IMR-90 (cell line): ENCODE measurements around the gene ADAM33. TPM values are rescaled to one million over a fixed set of nuclear protein-coding genes. Genes with fewer than 3 reads are reported as not detected.

ENCODE experiments used
- ATAC-seq: fragments of 200-7000 bp; cut with Tn5 transposase; 2 replicates; pipeline ENCODE4 v1.9.1; 2020; ENCODE audit warnings: low read depth, mild to moderate bottlenecking, moderate library complexity
- BruUV-seq: library from RNA; stranded (reverse); fragments of 400-500 nt; replicated peaks from 2 replicates; lab custom pipeline; 2021; lab: Mats Ljungman, UMichigan
- CTCF ChIA-PET: fragments of 300-600 bp; formaldehyde crosslinking; extraction: SDS; loops from one replicate; lab custom pipeline; 2021; ENCODE audit warnings: antibody characterized with exemption; lab: Yijun Ruan, JAX
- POLR2A ChIA-PET: fragments of 300-600 bp; sonication (Branson Sonifier 250); formaldehyde crosslinking; loops from one replicate; lab custom pipeline; 2022; ENCODE audit warnings: antibody characterized with exemption; ENCODE audit not compliant: unreplicated experiment; lab: Charles Lee
- DNase-seq: peaks from one replicate; pipeline ENCODE4 v3.0.0; 2013
- H2AFZ ChIP-seq: replicated peaks from 2 replicates; pipeline ENCODE3; 2013; ENCODE audit warnings: low read length, mild to moderate bottlenecking; ENCODE audit not compliant: poor library complexity
- H2AK5ac ChIP-seq: 2 replicates; pipeline ENCODE4 v1.6.1; 2013; ENCODE audit warnings: low read depth, low read length, inconsistent platforms
- H2AK9ac ChIP-seq: replicated peaks from 2 replicates; pipeline ENCODE3; 2013; ENCODE audit warnings: mild to moderate bottlenecking, low read depth, low read length, moderate library complexity; ENCODE audit not compliant: poor library complexity
- H2BK120ac ChIP-seq: 2 replicates; pipeline ENCODE4 v1.6.1; 2013; ENCODE audit warnings: low read depth, low read length, inconsistent platforms
- H2BK15ac ChIP-seq: 3 replicates; pipeline ENCODE4 v1.6.1; 2013; ENCODE audit warnings: low read depth, low read length, inconsistent platforms
- H2BK20ac ChIP-seq: 2 replicates; pipeline ENCODE4 v1.6.1; 2013; ENCODE audit warnings: low read depth, mild to moderate bottlenecking, inconsistent platforms, low read length, moderate library complexity
- H2BK5ac ChIP-seq: 2 replicates; pipeline ENCODE4 v1.6.1; 2013; ENCODE audit warnings: mild to moderate bottlenecking, low read depth, low read length, inconsistent platforms; ENCODE audit not compliant: poor library complexity, severe bottlenecking
- H3K14ac ChIP-seq: replicated peaks from 2 replicates; pipeline ENCODE4 v1.6.1; 2013; ENCODE audit warnings: low read depth, low read length, inconsistent platforms
- H3K18ac ChIP-seq: 2 replicates; pipeline ENCODE4 v1.6.1; 2013; ENCODE audit warnings: low read depth, low read length, control low read depth
- H3K23ac ChIP-seq: 2 replicates; pipeline ENCODE4 v1.6.1; 2013; ENCODE audit warnings: low read depth, low read length, inconsistent platforms
- H3K27ac ChIP-seq: 2 replicates; pipeline ENCODE4 v1.5.1; 2013; ENCODE audit warnings: mild to moderate bottlenecking, control low read depth, low read length; ENCODE audit not compliant: insufficient read depth
- H3K27me3 ChIP-seq: 2 replicates; pipeline ENCODE4 v1.6.1; 2013; ENCODE audit warnings: low read length; ENCODE audit not compliant: control insufficient read depth, insufficient read depth
- H3K36me3 ChIP-seq: 2 replicates; pipeline ENCODE4 v1.6.1; 2013; ENCODE audit warnings: low read length, mixed read lengths; ENCODE audit not compliant: control insufficient read depth, insufficient read depth
- H3K4ac ChIP-seq: 2 replicates; pipeline ENCODE4 v1.6.1; 2013; ENCODE audit warnings: low read depth, low read length, inconsistent platforms
- H3K4me1 ChIP-seq: 2 replicates; pipeline ENCODE4 v1.6.1; 2013; ENCODE audit warnings: low read length, mixed read lengths; ENCODE audit not compliant: control insufficient read depth, insufficient read depth
- H3K4me2 ChIP-seq: 2 replicates; pipeline ENCODE4 v1.6.1; 2013; ENCODE audit warnings: low read depth, mild to moderate bottlenecking, control low read depth, low read length, moderate library complexity
- H3K4me3 ChIP-seq: 2 replicates; pipeline ENCODE4 v1.5.1; 2013; ENCODE audit warnings: low read depth, mild to moderate bottlenecking, control low read depth, low read length, moderate library complexity; ENCODE audit not compliant: insufficient read depth
- H3K56ac ChIP-seq: 2 replicates; pipeline ENCODE4 v1.6.1; 2013; ENCODE audit warnings: low read length, inconsistent platforms; ENCODE audit not compliant: insufficient read depth; ENCODE audit errors: extremely low read depth
- H3K79me1 ChIP-seq, 2 experiments: 2 replicates each; pipeline ENCODE4 v1.6.1; 2013; ENCODE audit warnings: low read length in 2 of 2, inconsistent platforms in 1 of 2, low read depth in 1 of 2
- H3K9ac ChIP-seq: 2 replicates; pipeline ENCODE4 v1.6.1; 2013; ENCODE audit warnings: low read depth, low read length, control low read depth
- H3K9me1 ChIP-seq: 2 replicates; pipeline ENCODE4 v1.6.1; 2013; ENCODE audit warnings: low read length, inconsistent platforms; ENCODE audit not compliant: insufficient read depth
- H3K9me3 ChIP-seq: 2 replicates; pipeline ENCODE4 v1.6.1; 2013; ENCODE audit warnings: low read length; ENCODE audit not compliant: control insufficient read depth, insufficient read depth
- H4K20me1 ChIP-seq: 2 replicates; pipeline ENCODE4 v1.6.1; 2013; ENCODE audit warnings: low read length, inconsistent platforms; ENCODE audit not compliant: insufficient read depth
- H4K5ac ChIP-seq: 2 replicates; pipeline ENCODE4 v1.6.1; 2013; ENCODE audit warnings: mild to moderate bottlenecking, low read depth, low read length, control low read depth
- H4K8ac ChIP-seq, 2 experiments: 2 replicates each; pipeline ENCODE4 v1.6.1; 2013; ENCODE audit warnings: low read depth in 2 of 2, low read length in 2 of 2, control low read depth in 1 of 2, inconsistent platforms in 1 of 2
- H4K91ac ChIP-seq: 2 replicates; pipeline ENCODE4 v1.6.1; 2013; ENCODE audit warnings: low read depth, low read length, inconsistent platforms; ENCODE audit not compliant: insufficient read depth
- BHLHE40 ChIP-seq: fragments of 150-350 bp; IDR thresholded peaks from 2 replicates; pipeline ENCODE4 v1.6.1; 2016; ENCODE audit warnings: mild to moderate bottlenecking, low read depth, low read length
- CTCF ChIP-seq: conservative IDR thresholded peaks from 2 replicates; pipeline ENCODE4 v1.5.1; 2012; ENCODE audit warnings: mild to moderate bottlenecking, low read depth, low read length, improper control_type of control experiment
- ELK1 ChIP-seq: fragments of 150-350 bp; IDR thresholded peaks from 2 replicates; pipeline ENCODE4 v1.6.1; 2016; ENCODE audit warnings: low read depth, mild to moderate bottlenecking, low read length, moderate library complexity, borderline replicate concordance
- MAFK ChIP-seq: IDR thresholded peaks from 2 replicates; pipeline ENCODE4 v1.6.1; 2012; ENCODE audit warnings: low read depth, low read length, improper control_type of control experiment
- MAZ ChIP-seq: IDR thresholded peaks from 2 replicates; pipeline ENCODE4 v1.6.1; 2012; ENCODE audit warnings: low read depth, mild to moderate bottlenecking, low read length, improper control_type of control experiment, moderate library complexity, borderline replicate concordance
- MXI1 ChIP-seq: IDR thresholded peaks from 2 replicates; pipeline ENCODE4 v1.6.1; 2012; ENCODE audit warnings: low read depth, mild to moderate bottlenecking, low read length, moderate library complexity, borderline replicate concordance
- NFE2L2 ChIP-seq: fragments of 150-350 bp; IDR thresholded peaks from 2 replicates; pipeline ENCODE4 v1.6.1; 2016; ENCODE audit warnings: low read depth, mild to moderate bottlenecking, low read length
- POLR2A ChIP-seq: IDR thresholded peaks from 2 replicates; pipeline ENCODE4 v1.6.1; 2012; ENCODE audit warnings: mild to moderate bottlenecking, low read depth, low read length
- RAD21 ChIP-seq: IDR thresholded peaks from 2 replicates; pipeline ENCODE4 v1.6.1; 2012; ENCODE audit warnings: low read length, improper control_type of control experiment
- RCOR1 ChIP-seq: IDR thresholded peaks from 2 replicates; pipeline ENCODE4 v1.6.1; 2012; ENCODE audit warnings: mild to moderate bottlenecking, low read length, improper control_type of control experiment; ENCODE audit not compliant: insufficient replicate concordance
- RFX5 ChIP-seq: IDR thresholded peaks from 2 replicates; pipeline ENCODE4 v1.8.0; 2012; ENCODE audit warnings: low read depth, mild to moderate bottlenecking, low read length, moderate library complexity
- SMC3 ChIP-seq: fragments of 150-350 bp; IDR thresholded peaks from 2 replicates; pipeline ENCODE4 v1.6.1; 2016; ENCODE audit warnings: low read depth, mild to moderate bottlenecking, antibody characterized with exemption, low read length, moderate library complexity
- USF2 ChIP-seq: fragments of 150-350 bp; IDR thresholded peaks from 2 replicates; pipeline ENCODE4 v1.6.1; 2017; ENCODE audit warnings: mild to moderate bottlenecking, antibody characterized with exemption, low read length, low read depth
- WGBS, 2 experiments: methylation state at CpG; one replicate each; pipeline versions ENCODE4 v1.1.5 to v1.1.7; 2013; ENCODE audit warnings: missing lambda C conversion rate in 2 of 2; ENCODE audit not compliant: insufficient read length in 1 of 2; ENCODE audit errors: extremely low coverage in 2 of 2; 5-methylcytosine and 5-hydroxymethylcytosine counted together
- dilution Hi-C: fragments of 300-500 bp; cut with HindIII; formaldehyde crosslinking; loops from one replicate; pipeline ENCODE4 v1.14.3; 2018; ENCODE audit warnings: low sequenced_read_pairs; ENCODE audit not compliant: unreplicated experiment
- in situ Hi-C: fragments of 300-500 bp; cut with MboI; formaldehyde crosslinking; loops from 3 replicates; pipeline ENCODE4 v1.14.3; 2019; ENCODE audit warnings: low sequenced_read_pairs, inconsistent platforms, mixed read lengths
- intact Hi-C: fragments of 100-400 bp; cut with micrococcal nuclease; formaldehyde crosslinking; loops from 2 replicates; pipeline ENCODE4 v1.10.0; 2022
- polyA plus RNA-seq, 3 experiments: library from polyadenylated mRNA; depleted of rRNA; stranded (reverse); fragments of >200 nt; gene quantifications; 2 replicates each; pipeline ENCODE4 v1.2.3, GENCODE V29; 2012; ENCODE audit warnings: low replicate concordance in 1 of 3
- total RNA-seq: library from RNA; depleted of rRNA; stranded (reverse); fragments of >200 nt; gene quantifications from 2 replicates; pipeline ENCODE4 v1.2.3, GENCODE V29; 2012

ADAM33 gene
- total and polyA plus RNA-seq, 2 of the 4 experiments (the other 2 are of a cell fraction): 0.18 to 1.7 TPM

GRCh38 chr20:3646651-3647050 is 35.2 kb downstream of the ADAM33 start:
- no peak overlapping the region for H3K14ac ChIP-seq
- H2BK120ac ChIP-seq: no peak overlapping the region
- no peak overlapping the region for H4K8ac ChIP-seq
- no peak overlapping the region for H2AFZ ChIP-seq
- H3K79me1 ChIP-seq: no peaks in the 10 kb centered on the region
- no peak for DNase-seq
- no peak overlapping the region for H3K27ac ChIP-seq
- H3K27me3 ChIP-seq: no peaks in the 10 kb centered on the region
- peaks cover 22% of the 10 kb centered on the region for H3K36me3 ChIP-seq
- dilution Hi-C loops: no loop called here
- ChIA-PET CTCF (interaction anchor here (0.6 kb wide), 1 partner anchor 117 kb away, joined by 3 read pairs; no protein-coding TSS in a partner anchor), POLR2A (no interaction called here)
- H4K5ac ChIP-seq: no peak overlapping the region
- no peak overlapping the region for H3K18ac ChIP-seq
- H3K9ac ChIP-seq: no peak overlapping the region
- no peak overlapping the region for H2AK5ac ChIP-seq
- H3K56ac ChIP-seq: no peak overlapping the region
- no peak overlapping the region for H2BK20ac ChIP-seq
- no peak overlapping the region for H2AK9ac ChIP-seq
- no peak for ATAC-seq
- no peaks in the 10 kb centered on the region for H3K9me3 ChIP-seq
- H4K20me1 ChIP-seq: no peaks in the 10 kb centered on the region
- BruUV-seq: no TSS peak
- H3K4me3 ChIP-seq: no peak overlapping the region
- H4K91ac ChIP-seq: no peak overlapping the region
- H3K4me2 ChIP-seq: no peak overlapping the region
- WGBS, 2 experiments: 70% methylated on average over 2 of the region's 13 CpGs; no CpG with 5 or more reads in 1 of the 2 experiments
- no peak overlapping the region for H2BK5ac ChIP-seq
- H2BK15ac ChIP-seq: no peak overlapping the region
- TF ChIP-seq USF2 (no peak), SMC3 (no peak), MAZ (no peak), NFE2L2 (no peak), MXI1 (no peak), BHLHE40 (no peak), POLR2A (no peak), RCOR1 (no peak), MAFK (no peak), RFX5 (no peak), RAD21 (no peak), CTCF (no peak), ELK1 (no peak)
- no peaks in the 10 kb centered on the region for H3K4me1 ChIP-seq
- intact Hi-C loops: no loop called here
- H3K23ac ChIP-seq: no peak overlapping the region
- no peak overlapping the region for H3K4ac ChIP-seq
- in situ Hi-C loops: no loop called here
- peaks cover 6% of the 10 kb centered on the region; the same call in 1 of the 2 replicates for H3K9me1 ChIP-seq
